Gastroesophageal sphincter (tissue), 3 donors: Measurements from ENCODE around the gene LRRC42.

Source experiments
- EP300 ChIP-seq: sonication (generic); formaldehyde crosslinking; IDR thresholded peaks from one replicate; pipeline ENCODE4 v1.6.1; 2017; ENCODE audit warnings: antibody characterized with exemption, mild to moderate bottlenecking
- POLR2A ChIP-seq, 2 donors: fragments of 450-650 bp; IDR thresholded peaks; one replicate each; pipeline ENCODE4 v1.6.1; 2017; ENCODE audit warnings: antibody characterized with exemption in 2 of 2, mild to moderate bottlenecking in 2 of 2, moderate library complexity in 1 of 2
- POLR2AphosphoS5 ChIP-seq: sonication (generic); formaldehyde crosslinking; IDR thresholded peaks from one replicate; pipeline ENCODE4 v1.6.1; 2017; ENCODE audit warnings: antibody characterized with exemption
- TF ChIP-seq, protein P1 (sequence below), 4 experiments: fragments of 200-600 bp in 2 of 4; fragments of 450-650 bp in 2 of 4; sonication (generic) in 1 of 4; IDR thresholded peaks; one replicate each; pipeline ENCODE4 v1.5.1; 2017 to 2019; ENCODE audit warnings: antibody characterized with exemption in 4 of 4, mild to moderate bottlenecking in 2 of 4, moderate library complexity in 2 of 4

GRCh38 chr1:53905509-53905908, 40.6 kb upstream of the LRRC42 start:
- TF ChIP-seq POLR2A (IDR thresholded peaks at IDR 0.05) (no peak), EP300 (no peak), POLR2AphosphoS5 (no peak)
- TF ChIP-seq, protein P1, sequence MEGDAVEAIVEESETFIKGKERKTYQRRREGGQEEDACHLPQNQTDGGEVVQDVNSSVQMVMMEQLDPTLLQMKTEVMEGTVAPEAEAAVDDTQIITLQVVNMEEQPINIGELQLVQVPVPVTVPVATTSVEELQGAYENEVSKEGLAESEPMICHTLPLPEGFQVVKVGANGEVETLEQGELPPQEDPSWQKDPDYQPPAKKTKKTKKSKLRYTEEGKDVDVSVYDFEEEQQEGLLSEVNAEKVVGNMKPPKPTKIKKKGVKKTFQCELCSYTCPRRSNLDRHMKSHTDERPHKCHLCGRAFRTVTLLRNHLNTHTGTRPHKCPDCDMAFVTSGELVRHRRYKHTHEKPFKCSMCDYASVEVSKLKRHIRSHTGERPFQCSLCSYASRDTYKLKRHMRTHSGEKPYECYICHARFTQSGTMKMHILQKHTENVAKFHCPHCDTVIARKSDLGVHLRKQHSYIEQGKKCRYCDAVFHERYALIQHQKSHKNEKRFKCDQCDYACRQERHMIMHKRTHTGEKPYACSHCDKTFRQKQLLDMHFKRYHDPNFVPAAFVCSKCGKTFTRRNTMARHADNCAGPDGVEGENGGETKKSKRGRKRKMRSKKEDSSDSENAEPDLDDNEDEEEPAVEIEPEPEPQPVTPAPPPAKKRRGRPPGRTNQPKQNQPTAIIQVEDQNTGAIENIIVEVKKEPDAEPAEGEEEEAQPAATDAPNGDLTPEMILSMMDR (IDR thresholded peaks at IDR 0.05), result no peak
